GM12801 (cell line): ENCODE results near the gene TMCO2.

Source experiments
- TF ChIP-seq, protein P1 (sequence below): IDR thresholded peaks from one replicate; pipeline ENCODE4 v1.5.1; 2011; ENCODE audit warnings: control low read depth; ENCODE audit not compliant: insufficient read length; ENCODE audit errors: extremely low read depth

Gene TMCO2

DNA sequence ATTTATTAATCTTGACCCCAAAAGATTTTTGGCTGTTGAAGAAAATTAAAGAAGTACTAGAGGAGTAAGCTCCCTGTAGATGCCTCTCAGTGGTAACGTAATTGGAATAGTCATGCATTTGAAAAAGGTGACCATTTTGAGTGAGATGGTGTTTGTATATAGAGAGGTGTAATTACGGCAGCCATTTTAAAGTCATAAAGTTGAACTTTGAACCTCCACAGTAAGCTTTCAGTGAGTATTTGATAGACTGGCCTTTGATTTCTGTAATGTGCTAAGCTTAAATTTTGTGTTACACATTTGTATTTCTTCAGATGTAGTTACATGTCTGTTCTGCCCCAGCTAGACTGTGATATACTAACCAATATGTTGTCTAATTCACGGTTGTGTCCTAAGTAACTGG is 21.5 kb upstream of the TMCO2 start:
- TF ChIP-seq, protein P1, sequence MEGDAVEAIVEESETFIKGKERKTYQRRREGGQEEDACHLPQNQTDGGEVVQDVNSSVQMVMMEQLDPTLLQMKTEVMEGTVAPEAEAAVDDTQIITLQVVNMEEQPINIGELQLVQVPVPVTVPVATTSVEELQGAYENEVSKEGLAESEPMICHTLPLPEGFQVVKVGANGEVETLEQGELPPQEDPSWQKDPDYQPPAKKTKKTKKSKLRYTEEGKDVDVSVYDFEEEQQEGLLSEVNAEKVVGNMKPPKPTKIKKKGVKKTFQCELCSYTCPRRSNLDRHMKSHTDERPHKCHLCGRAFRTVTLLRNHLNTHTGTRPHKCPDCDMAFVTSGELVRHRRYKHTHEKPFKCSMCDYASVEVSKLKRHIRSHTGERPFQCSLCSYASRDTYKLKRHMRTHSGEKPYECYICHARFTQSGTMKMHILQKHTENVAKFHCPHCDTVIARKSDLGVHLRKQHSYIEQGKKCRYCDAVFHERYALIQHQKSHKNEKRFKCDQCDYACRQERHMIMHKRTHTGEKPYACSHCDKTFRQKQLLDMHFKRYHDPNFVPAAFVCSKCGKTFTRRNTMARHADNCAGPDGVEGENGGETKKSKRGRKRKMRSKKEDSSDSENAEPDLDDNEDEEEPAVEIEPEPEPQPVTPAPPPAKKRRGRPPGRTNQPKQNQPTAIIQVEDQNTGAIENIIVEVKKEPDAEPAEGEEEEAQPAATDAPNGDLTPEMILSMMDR: no peak

DNA sequence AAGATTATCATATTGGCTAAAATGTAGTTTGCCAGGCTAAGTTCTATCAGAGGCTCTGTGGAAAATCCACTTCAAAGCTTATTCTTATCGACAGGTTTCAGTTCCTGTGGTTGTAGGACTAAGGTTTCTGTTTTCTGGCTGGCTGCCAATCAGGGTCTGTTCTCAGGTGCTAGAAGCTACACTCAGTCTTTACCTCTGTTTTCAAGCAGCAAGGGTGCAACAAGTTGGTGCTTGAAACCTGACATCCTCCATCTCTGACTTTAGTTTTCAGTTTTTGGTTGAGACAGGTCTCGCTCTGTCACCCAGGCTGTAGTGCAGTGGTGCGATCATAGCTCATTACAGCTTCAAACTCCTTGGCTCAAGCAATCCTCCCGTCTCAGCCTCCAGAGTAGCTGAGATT is 15.3 kb upstream of the TMCO2 start:
- TF ChIP-seq, protein P1: no peak

DNA sequence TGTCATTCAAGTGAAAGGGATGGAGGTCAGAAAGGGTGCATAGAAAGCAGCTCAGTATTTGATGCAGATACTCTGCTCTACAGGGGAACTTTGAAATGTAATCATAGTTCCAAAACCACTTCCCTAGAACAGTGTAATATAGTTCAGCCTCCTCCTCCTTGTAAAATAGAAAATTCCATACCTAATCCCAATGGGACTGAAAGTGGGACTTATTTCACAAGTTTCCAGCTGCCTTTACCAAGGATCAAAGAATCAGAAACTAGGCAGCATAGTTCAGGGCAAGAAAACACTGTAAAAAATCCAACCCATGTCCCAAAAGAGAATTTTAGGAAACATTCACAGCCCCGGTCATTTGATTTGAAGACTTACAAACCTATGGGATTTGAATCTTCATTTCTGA is 8.1 kb upstream of the TMCO2 start:
- TF ChIP-seq, protein P1: no peak

DNA sequence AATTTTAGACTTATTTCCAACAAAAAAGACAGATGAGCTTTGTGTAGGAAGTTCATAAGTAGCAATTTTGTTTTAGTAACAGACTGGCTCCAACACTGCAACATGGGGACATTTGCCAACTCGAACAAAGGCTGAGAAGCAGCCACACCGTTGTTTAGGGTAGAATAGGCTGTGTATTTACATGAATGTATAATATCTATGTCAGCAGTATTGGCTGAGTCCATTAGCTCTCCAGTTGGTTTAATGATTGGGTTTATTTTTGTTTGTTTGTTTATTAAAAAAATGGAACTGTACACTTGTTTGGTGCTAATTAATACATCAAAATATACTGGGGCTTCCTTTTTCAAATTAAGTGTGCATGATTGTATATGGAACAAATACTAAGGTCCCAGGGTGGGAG is 7.3 kb upstream of the TMCO2 start:
- TF ChIP-seq, protein P1: no peak

DNA sequence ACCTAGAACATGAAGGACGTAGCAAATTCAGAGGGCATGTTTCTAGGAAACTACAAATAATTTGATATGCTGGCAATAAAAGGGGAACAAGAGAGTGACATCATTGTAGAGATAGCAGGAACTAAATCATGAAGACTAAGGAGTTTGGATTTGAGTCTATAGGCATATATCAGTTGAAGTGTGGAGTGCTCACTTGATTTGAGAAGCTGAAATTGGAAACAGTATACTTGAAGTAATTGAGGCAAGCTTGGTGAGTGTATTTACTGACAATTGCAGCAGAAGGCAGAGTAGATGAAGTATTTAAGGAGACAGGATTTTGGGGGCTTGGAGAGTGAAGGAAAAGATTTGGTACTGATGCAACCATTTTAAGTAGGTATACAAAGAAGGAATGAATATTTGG is 6.4 kb upstream of the TMCO2 start:
- TF ChIP-seq, protein P1: no peak

DNA sequence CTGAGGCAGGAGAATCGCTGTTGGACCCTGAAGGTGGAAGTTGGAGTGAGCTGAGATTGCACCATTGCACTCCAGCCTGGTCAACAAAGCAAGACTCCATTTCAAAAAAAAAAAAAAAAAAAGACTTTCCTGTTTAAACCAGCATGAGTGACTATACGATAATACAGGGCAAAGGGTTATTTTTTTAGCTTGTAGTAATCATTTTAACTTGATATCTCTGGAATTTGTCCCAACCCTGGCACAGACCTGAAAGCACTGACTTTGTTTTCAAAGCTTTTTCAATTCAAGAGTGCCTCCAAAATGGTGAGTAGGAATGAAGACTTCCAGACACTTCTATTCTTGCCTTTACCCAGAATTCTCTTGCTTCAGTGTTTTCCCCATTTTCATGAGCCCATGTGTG is 4.4 kb upstream of the TMCO2 start:
- TF ChIP-seq, protein P1: no peak

DNA sequence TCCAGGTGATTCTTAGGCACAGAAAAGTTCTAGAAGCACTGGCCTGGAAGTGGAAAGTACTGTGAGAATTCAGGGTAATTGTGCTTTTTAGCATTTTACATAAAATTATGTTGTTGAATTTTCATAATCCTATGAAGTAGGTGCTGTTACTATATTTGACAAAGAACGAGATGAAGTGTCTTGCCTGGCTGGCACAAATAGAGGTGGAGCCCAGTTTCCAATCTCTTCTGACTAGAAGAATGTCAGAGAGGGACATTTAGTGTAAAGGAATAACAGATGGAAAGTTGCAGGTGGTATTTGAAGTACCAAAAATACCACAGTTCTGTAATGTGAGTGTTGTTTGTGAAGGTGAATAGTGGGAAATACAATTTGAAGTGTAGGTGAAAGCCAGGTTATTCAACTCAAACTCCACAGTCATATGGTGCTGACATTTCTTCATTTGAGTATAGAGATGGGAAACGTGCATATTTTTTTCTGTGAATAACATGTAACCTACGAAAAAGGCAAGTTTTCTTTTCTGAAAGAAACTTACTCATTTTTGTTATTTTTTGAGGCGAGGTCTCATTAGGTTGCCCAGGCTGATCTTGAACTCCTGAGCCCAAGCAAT is 3.5 kb upstream of the TMCO2 start:
- TF ChIP-seq, protein P1: no peak
